ENCODE results near the gene DENND11. TPM values are rescaled to one million over a fixed set of nuclear protein-coding genes. Genes with fewer than 3 reads are reported as not detected.
"Not testable (repeated sequence)": the region's sequence is repeated elsewhere in the genome, so short reads cannot be mapped to it uniquely, and the experiment has no call there.

The DENND11 gene
- polyA plus RNA-seq, 3 donors, result 5.6 to 9.0 (median 6.1) TPM

GRCh38 chr7:141691540-141691939, 10.4 kb downstream of the DENND11 start:
- H3K27ac ChIP-seq (ENCODE audit: low read depth, low read length), result no peak overlapping the region
- 79 to 89% (median 88%) methylated on average over 3 of the region's 3 CpGs for WGBS, 3 donors

GRCh38 chr7:141689072-141689825, 12.7 kb downstream of the DENND11 start:
- 95 to 100% (median 98%) methylated on average over 3 of the region's 3 CpGs for WGBS, 3 donors
- not testable (repeated sequence) for H3K27ac ChIP-seq (ENCODE audit: low read depth, low read length)

DNA sequence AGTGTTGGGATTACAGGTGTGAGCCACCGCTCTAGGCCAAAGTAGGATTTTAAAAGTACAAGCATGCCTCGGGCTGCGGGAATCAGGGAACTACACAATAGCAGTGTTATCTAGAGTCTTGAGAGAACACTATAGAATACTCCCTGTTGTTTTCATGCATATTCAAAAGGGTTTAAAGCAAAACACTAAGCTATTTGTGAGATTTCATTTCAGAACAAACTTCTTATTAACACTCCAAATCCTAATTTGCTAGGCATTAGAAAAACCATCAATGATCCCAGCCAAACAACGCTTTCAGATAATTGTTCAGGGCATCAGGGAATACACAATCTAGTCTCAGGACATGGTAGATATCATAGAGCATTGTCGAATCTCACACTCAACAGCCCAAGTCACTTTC, 13.9 kb downstream of the DENND11 start:
- WGBS, 3 donors, result 91 to 96% (median 94%) methylated on average over 5 of the region's 5 CpGs

DNA sequence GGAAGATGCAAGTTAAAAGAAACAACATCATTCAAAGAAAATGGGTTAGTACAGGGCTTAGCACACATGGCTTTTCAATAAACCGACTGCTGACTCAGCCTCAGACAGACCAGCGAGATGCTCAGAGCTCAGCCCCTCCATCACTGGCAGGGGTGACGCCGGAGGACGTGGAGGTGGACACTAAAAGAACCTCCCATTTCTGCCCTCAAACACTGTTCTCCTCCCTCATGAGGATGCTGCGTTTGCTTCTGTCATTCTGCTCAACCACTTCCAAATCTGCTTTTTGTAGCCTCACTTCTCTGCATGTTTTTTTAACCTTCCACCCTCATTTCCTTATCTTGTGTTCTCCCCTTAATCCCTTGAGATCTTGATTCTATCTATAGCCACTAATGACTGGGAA, 15.3 kb downstream of the DENND11 start:
- H3K27ac ChIP-seq (ENCODE audit: low read depth, low read length), result no peak overlapping the region
- WGBS, 3 donors, result 59 to 91% (median 62%) methylated on average over 6 of the region's 6 CpGs

More for the DNA sequence above, 13.9 kb downstream of the DENND11 start:
- H3K27ac ChIP-seq (ENCODE audit: low read depth, low read length), result no peak overlapping the region

GRCh38 chr7:141686074-141686473, 15.9 kb downstream of the DENND11 start:
- WGBS, 3 donors, result 85 to 91% (median 90%) methylated on average over 3 of the region's 3 CpGs

GRCh38 chr7:141685285-141686023, 16.5 kb downstream of the DENND11 start:
- 89 to 91% (median 91%) methylated on average over 27 of the region's 27 CpGs for WGBS, 3 donors

More at GRCh38 chr7:141686074-141686473, 15.9 kb downstream of the DENND11 start:
- no peak overlapping the region for H3K27ac ChIP-seq (ENCODE audit: low read depth, low read length)

DNA sequence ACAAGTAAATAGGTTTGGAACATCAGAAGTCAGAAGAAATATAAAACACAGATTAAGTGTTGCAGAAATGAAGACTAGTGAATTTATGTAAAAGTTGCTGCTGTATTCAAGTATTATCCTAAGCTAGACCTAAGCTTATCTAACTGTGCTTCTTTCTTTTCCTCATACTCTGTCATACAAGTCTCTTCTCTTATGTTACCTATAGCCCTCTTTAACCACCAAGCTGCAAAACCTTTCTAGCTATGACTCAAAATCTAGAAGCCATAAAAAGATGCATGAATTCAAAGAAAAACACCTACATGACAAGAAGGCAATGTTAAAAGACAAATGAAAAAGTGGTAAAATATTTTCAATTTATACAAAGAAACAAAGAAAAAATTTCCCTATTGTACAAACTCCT, 23.0 kb downstream of the DENND11 start:
- H3K27ac ChIP-seq (ENCODE audit: low read depth, low read length), result no peak overlapping the region

More at GRCh38 chr7:141685285-141686023, 16.5 kb downstream of the DENND11 start:
- no peak overlapping the region for H3K27ac ChIP-seq (ENCODE audit: low read depth, low read length)

DNA sequence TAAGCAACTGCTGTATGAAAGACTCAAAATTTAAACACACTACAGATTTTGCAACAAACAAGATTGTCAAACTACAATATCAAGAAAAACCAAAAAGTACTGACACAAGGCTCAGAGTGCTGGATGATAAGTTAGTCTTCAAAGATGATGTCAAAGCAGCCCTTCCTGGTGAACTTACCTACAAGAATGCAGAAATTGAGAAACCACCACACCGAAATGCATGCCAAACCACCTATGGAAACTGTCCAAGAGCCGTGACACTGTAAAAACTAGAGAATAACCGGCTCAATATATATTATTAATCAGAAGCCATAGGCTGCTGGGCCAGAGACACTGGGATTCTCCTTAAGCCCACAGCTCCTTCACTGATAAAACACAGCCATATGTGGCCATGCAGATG, 25.3 kb downstream of the DENND11 start:
- H3K27ac ChIP-seq (ENCODE audit: low read depth, low read length), result no peak overlapping the region
- WGBS, 3 donors, result 53 to 96% (median 64%) methylated on average over 3 of the region's 3 CpGs

- no peak overlapping the region for H3K27ac ChIP-seq (ENCODE audit: low read depth, low read length)
- 75 to 96% (median 84%) methylated on average over 6 of the region's 6 CpGs for WGBS, 3 donors
These were observed 26.3 kb downstream of the DENND11 start for GRCh38 chr7:141675436-141676215.

- no peak overlapping the region for H3K27ac ChIP-seq (ENCODE audit: low read depth, low read length)
- 68 to 75% (median 70%) methylated on average over 4 of the region's 4 CpGs for WGBS, 3 donors
These were observed 27.3 kb downstream of the DENND11 start for GRCh38 chr7:141674702-141675101.

GRCh38 chr7:141674171-141674671, 27.7 kb downstream of the DENND11 start:
- WGBS, 3 donors, result 75 to 85% (median 80%) methylated on average over 5 of the region's 5 CpGs
- H3K27ac ChIP-seq (ENCODE audit: low read depth, low read length), result no peak overlapping the region

DNA sequence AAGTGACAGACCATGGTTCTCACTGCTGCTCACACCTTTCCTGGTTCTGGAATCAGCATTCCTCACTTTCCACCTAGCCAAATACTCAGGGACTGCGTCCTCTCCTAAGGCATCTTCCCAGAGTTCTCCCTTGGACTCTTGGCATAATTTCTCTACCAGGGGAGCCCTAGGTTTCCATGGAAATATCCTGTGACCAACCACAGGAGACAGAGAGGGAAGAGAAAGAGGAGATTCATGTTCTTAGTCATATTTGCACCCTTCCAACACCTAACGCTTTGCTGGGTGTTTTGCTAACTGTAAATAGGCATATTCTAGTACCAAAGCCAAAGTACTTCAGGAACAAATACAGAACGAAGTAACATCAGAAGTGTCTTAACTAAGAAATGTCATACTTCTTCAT, 28.6 kb downstream of the DENND11 start:
- H3K27ac ChIP-seq (ENCODE audit: low read depth, low read length), result no peak overlapping the region
- WGBS, 3 donors, result 90 to 95% (median 94%) methylated on average over 3 of the region's 3 CpGs

- 76 to 97% (median 84%) methylated on average over 7 of the region's 7 CpGs for WGBS, 3 donors
- H3K27ac ChIP-seq (ENCODE audit: low read depth, low read length), result no peak overlapping the region
These were observed 30.1 kb downstream of the DENND11 start for GRCh38 chr7:141671705-141672496.

GRCh38 chr7:141668853-141669252, 33.1 kb downstream of the DENND11 start:
- H3K27ac ChIP-seq (ENCODE audit: low read depth, low read length), result no peak overlapping the region
- WGBS, 3 donors, result 91 to 95% (median 91%) methylated on average over 2 of the region's 2 CpGs

GRCh38 chr7:141666071-141666470, 35.9 kb downstream of the DENND11 start:
- WGBS, 3 donors, result 90 to 92% (median 92%) methylated on average over 4 of the region's 4 CpGs
- no peak overlapping the region for H3K27ac ChIP-seq (ENCODE audit: low read depth, low read length)

- H3K27ac ChIP-seq (ENCODE audit: low read depth, low read length), result no peak overlapping the region
- WGBS, 3 donors, result 93 to 97% (median 94%) methylated on average over 18 of the region's 18 CpGs
These were observed 36.5 kb downstream of the DENND11 start for GRCh38 chr7:141665208-141666035.

DNA sequence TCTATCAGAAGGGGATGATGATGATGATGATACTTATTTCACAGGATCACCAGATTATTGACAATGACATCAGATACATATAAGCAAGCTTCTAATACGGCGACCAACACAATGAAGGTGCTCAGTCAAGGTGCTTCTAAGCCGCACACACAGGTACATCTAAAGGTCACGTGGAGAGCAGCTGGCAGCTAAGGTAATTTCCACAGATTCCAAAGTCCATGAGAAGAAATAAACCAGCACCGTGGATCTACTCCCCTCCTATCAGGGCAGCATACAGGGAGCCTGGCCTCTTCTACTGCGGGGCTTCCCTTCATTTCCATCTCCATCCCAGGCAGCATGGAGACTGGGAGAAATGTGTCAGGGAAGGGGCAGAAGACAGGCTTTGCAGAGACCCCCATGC, 37.5 kb downstream of the DENND11 start:
- 49 to 96% (median 95%) methylated on average over 6 of the region's 6 CpGs for WGBS, 3 donors
- no peak overlapping the region for H3K27ac ChIP-seq (ENCODE audit: low read depth, low read length)
